HepG2 (cell line): ENCODE data around the gene SLC16A3. TPM values are rescaled to one million over a fixed set of nuclear protein-coding genes. Genes with fewer than 3 reads are reported as not detected.
A peak's percentile ranks its signal among the peaks of the same experiment; 100 is the strongest.

ENCODE experiments used
- MEIS2 ChIP-seq: sonication (generic); formaldehyde crosslinking; IDR thresholded peaks from 2 replicates; pipeline ENCODE4 v1.9.0; 2021; ENCODE audit warnings: mild to moderate bottlenecking, missing genetic modification reagents
- NR1H2 ChIP-seq: sonication (generic); formaldehyde crosslinking; IDR thresholded peaks from 2 replicates; pipeline ENCODE4 v1.8.1; 2022; ENCODE audit warnings: low read depth, missing genetic modification reagents, borderline replicate concordance
- PHF21A ChIP-seq: sonication (generic); formaldehyde crosslinking; IDR thresholded peaks from 2 replicates; pipeline ENCODE4 v1.5.0; 2020; ENCODE audit warnings: mild to moderate bottlenecking, missing genetic modification reagents
- POLR2G ChIP-seq: fragments of 200-400 bp; formaldehyde crosslinking; IDR thresholded peaks from 2 replicates; pipeline ENCODE4 v1.6.1; 2018; ENCODE audit warnings: mild to moderate bottlenecking, low read depth, low read length, moderate library complexity
- RBFOX2 ChIP-seq: fragments of 200-400 bp; formaldehyde crosslinking; IDR thresholded peaks from 2 replicates; pipeline ENCODE4 v1.6.1; 2017; ENCODE audit warnings: low read depth, mild to moderate bottlenecking, low read length
- TBX3 ChIP-seq: fragments of 450-650 bp; IDR thresholded peaks from 2 replicates; pipeline ENCODE4 v1.6.1; 2017; ENCODE audit warnings: antibody characterized with exemption, mild to moderate bottlenecking, inconsistent platforms, borderline replicate concordance
- ZBTB7B ChIP-seq: sonication (generic); formaldehyde crosslinking; IDR thresholded peaks from 2 replicates; pipeline ENCODE4 v1.4.0; 2020; ENCODE audit warnings: missing genetic modification reagents
- ZNF558 ChIP-seq: sonication (generic); formaldehyde crosslinking; IDR thresholded peaks from 2 replicates; pipeline ENCODE4 v1.9.0; 2022; ENCODE audit warnings: mild to moderate bottlenecking, missing genetic modification reagents, borderline replicate concordance
- ZNF737 ChIP-seq: sonication (generic); formaldehyde crosslinking; IDR thresholded peaks from 2 replicates; pipeline ENCODE4 v1.5.0; 2020; ENCODE audit warnings: missing genetic modification reagents, mild to moderate bottlenecking, borderline replicate concordance
- polyA plus RNA-seq, 8 experiments: library from polyadenylated mRNA; depleted of rRNA in 3 of 8; stranded (reverse) in 7 of 8; unstranded in 1 of 8; fragments of >200 nt; fragmentation: Illumina TruSeq in 4 of 8; extraction: Trizol in 4 of 8; gene quantifications; 2 replicates each; pipeline versions ENCODE4 v1.2.1 to v1.2.3, GENCODE V29; 2011 to 2016; ENCODE audit warnings: low read depth in 4 of 8, missing spikeins in 1 of 8, mixed read lengths in 1 of 8; ENCODE audit not compliant: insufficient read depth in 1 of 8
- total RNA-seq, 5 experiments: library from RNA; depleted of rRNA; stranded (reverse); fragments of >200 nt; fragmentation: Illumina TruSeq; extraction: Trizol; gene quantifications; 2 replicates each; pipeline ENCODE4 v1.2.3, GENCODE V29; 2016; ENCODE audit warnings: low read depth in 1 of 5
- TF ChIP-seq, protein P1 (sequence below), 2 experiments: IDR thresholded peaks; 2 replicates each; pipeline ENCODE4 v1.6.1; 2011 to 2012; ENCODE audit warnings: low read length in 2 of 2, borderline replicate concordance in 1 of 2, low read depth in 1 of 2, mild to moderate bottlenecking in 1 of 2, moderate library complexity in 1 of 2
- TF ChIP-seq, protein P2 (sequence below), 2 experiments: sonication (generic) in 1 of 2; formaldehyde crosslinking in 1 of 2; IDR thresholded peaks; 2 replicates each; pipeline versions ENCODE4 v1.4.0 to v1.6.1; 2018 to 2020; ENCODE audit warnings: missing genetic modification reagents in 2 of 2, borderline replicate concordance in 1 of 2, low read depth in 1 of 2, mild to moderate bottlenecking in 1 of 2, missing biosample characterization in 1 of 2
- TF ChIP-seq, protein P3 (sequence below): sonication (generic); formaldehyde crosslinking; IDR thresholded peaks from 2 replicates; pipeline ENCODE4 v1.4.0; 2020; ENCODE audit warnings: missing genetic modification reagents
- TF ChIP-seq, protein P4 (sequence below): sonication (generic); formaldehyde crosslinking; IDR thresholded peaks from 2 replicates; pipeline ENCODE4 v1.9.0; 2022; ENCODE audit warnings: low read depth, missing genetic modification reagents

The SLC16A3 gene
- total and polyA plus RNA-seq, 2 of the 13 experiments (the other 11 are each of a cell fraction or from before 2014, with no cell fraction given), result 242 to 349 TPM

GRCh38 chr17:82242698-82242976 is 13.8 kb downstream of the SLC16A3 start (continued):
- TF ChIP-seq, protein P1, sequence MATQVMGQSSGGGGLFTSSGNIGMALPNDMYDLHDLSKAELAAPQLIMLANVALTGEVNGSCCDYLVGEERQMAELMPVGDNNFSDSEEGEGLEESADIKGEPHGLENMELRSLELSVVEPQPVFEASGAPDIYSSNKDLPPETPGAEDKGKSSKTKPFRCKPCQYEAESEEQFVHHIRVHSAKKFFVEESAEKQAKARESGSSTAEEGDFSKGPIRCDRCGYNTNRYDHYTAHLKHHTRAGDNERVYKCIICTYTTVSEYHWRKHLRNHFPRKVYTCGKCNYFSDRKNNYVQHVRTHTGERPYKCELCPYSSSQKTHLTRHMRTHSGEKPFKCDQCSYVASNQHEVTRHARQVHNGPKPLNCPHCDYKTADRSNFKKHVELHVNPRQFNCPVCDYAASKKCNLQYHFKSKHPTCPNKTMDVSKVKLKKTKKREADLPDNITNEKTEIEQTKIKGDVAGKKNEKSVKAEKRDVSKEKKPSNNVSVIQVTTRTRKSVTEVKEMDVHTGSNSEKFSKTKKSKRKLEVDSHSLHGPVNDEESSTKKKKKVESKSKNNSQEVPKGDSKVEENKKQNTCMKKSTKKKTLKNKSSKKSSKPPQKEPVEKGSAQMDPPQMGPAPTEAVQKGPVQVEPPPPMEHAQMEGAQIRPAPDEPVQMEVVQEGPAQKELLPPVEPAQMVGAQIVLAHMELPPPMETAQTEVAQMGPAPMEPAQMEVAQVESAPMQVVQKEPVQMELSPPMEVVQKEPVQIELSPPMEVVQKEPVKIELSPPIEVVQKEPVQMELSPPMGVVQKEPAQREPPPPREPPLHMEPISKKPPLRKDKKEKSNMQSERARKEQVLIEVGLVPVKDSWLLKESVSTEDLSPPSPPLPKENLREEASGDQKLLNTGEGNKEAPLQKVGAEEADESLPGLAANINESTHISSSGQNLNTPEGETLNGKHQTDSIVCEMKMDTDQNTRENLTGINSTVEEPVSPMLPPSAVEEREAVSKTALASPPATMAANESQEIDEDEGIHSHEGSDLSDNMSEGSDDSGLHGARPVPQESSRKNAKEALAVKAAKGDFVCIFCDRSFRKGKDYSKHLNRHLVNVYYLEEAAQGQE (IDR thresholded peaks at IDR 0.05; ENCODE audit: borderline replicate concordance in 1 of 2, low read depth in 1 of 2, low read length in 2 of 2), result no peak
- TF ChIP-seq NR1H2 (CRISPR knock-in tag), result peak; percentile 22; the same call in 1 of the 2 replicates
- peak; percentile 69 for TF ChIP-seq RBFOX2
- TF ChIP-seq ZNF737, result no peak
- TF ChIP-seq, protein P2, sequence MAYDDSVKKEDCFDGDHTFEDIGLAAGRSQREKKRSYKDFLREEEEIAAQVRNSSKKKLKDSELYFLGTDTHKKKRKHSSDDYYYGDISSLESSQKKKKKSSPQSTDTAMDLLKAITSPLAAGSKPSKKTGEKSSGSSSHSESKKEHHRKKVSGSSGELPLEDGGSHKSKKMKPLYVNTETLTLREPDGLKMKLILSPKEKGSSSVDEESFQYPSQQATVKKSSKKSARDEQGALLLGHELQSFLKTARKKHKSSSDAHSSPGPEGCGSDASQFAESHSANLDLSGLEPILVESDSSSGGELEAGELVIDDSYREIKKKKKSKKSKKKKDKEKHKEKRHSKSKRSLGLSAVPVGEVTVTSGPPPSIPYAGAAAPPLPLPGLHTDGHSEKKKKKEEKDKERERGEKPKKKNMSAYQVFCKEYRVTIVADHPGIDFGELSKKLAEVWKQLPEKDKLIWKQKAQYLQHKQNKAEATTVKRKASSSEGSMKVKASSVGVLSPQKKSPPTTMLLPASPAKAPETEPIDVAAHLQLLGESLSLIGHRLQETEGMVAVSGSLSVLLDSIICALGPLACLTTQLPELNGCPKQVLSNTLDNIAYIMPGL (CRISPR knock-in tag; IDR thresholded peaks at IDR 0.05; ENCODE audit: borderline replicate concordance in 1 of 2, low read depth in 1 of 2), result no peak
- TF ChIP-seq, protein P3, sequence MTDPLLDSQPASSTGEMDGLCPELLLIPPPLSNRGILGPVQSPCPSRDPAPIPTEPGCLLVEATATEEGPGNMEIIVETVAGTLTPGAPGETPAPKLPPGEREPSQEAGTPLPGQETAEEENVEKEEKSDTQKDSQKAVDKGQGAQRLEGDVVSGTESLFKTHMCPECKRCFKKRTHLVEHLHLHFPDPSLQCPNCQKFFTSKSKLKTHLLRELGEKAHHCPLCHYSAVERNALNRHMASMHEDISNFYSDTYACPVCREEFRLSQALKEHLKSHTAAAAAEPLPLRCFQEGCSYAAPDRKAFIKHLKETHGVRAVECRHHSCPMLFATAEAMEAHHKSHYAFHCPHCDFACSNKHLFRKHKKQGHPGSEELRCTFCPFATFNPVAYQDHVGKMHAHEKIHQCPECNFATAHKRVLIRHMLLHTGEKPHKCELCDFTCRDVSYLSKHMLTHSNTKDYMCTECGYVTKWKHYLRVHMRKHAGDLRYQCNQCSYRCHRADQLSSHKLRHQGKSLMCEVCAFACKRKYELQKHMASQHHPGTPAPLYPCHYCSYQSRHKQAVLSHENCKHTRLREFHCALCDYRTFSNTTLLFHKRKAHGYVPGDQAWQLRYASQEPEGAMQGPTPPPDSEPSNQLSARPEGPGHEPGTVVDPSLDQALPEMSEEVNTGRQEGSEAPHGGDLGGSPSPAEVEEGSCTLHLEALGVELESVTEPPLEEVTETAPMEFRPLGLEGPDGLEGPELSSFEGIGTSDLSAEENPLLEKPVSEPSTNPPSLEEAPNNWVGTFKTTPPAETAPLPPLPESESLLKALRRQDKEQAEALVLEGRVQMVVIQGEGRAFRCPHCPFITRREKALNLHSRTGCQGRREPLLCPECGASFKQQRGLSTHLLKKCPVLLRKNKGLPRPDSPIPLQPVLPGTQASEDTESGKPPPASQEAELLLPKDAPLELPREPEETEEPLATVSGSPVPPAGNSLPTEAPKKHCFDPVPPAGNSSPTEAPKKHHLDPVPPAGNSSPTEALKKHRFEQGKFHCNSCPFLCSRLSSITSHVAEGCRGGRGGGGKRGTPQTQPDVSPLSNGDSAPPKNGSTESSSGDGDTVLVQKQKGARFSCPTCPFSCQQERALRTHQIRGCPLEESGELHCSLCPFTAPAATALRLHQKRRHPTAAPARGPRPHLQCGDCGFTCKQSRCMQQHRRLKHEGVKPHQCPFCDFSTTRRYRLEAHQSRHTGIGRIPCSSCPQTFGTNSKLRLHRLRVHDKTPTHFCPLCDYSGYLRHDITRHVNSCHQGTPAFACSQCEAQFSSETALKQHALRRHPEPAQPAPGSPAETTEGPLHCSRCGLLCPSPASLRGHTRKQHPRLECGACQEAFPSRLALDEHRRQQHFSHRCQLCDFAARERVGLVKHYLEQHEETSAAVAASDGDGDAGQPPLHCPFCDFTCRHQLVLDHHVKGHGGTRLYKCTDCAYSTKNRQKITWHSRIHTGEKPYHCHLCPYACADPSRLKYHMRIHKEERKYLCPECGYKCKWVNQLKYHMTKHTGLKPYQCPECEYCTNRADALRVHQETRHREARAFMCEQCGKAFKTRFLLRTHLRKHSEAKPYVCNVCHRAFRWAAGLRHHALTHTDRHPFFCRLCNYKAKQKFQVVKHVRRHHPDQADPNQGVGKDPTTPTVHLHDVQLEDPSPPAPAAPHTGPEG (CRISPR knock-in tag), result no peak
- TF ChIP-seq ZBTB7B (CRISPR knock-in tag), result 0 out of 2 replicates have a peak, but pooled peaks have one; percentile 35
- peak; percentile 78 for TF ChIP-seq POLR2G
- no peak for TF ChIP-seq MEIS2
- TF ChIP-seq PHF21A, result peak; percentile 17; the same call in 1 of the 2 replicates
- TF ChIP-seq, protein P4, sequence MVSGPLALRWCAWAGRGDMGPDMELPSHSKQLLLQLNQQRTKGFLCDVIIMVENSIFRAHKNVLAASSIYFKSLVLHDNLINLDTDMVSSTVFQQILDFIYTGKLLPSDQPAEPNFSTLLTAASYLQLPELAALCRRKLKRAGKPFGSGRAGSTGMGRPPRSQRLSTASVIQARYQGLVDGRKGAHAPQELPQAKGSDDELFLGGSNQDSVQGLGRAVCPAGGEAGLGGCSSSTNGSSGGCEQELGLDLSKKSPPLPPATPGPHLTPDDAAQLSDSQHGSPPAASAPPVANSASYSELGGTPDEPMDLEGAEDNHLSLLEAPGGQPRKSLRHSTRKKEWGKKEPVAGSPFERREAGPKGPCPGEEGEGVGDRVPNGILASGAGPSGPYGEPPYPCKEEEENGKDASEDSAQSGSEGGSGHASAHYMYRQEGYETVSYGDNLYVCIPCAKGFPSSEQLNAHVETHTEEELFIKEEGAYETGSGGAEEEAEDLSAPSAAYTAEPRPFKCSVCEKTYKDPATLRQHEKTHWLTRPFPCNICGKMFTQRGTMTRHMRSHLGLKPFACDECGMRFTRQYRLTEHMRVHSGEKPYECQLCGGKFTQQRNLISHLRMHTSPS, result no peak; the same call in 1 of the 2 replicates
- TF ChIP-seq TBX3, result no peak
- TF ChIP-seq ZNF558 (CRISPR knock-in tag), result peak; percentile 36; the same call in 1 of the 2 replicates
